Measurements from ENCODE around the gene PSMC5. TPM values are rescaled to one million over a fixed set of nuclear protein-coding genes. Genes with fewer than 3 reads are reported as not detected.

PSMC5 gene
- total and polyA plus RNA-seq, 9 of the 15 experiments (the other 6 are each of a cell fraction or from before 2014, with no cell fraction given) = 89.2 to 393 (median 161) TPM

DNA sequence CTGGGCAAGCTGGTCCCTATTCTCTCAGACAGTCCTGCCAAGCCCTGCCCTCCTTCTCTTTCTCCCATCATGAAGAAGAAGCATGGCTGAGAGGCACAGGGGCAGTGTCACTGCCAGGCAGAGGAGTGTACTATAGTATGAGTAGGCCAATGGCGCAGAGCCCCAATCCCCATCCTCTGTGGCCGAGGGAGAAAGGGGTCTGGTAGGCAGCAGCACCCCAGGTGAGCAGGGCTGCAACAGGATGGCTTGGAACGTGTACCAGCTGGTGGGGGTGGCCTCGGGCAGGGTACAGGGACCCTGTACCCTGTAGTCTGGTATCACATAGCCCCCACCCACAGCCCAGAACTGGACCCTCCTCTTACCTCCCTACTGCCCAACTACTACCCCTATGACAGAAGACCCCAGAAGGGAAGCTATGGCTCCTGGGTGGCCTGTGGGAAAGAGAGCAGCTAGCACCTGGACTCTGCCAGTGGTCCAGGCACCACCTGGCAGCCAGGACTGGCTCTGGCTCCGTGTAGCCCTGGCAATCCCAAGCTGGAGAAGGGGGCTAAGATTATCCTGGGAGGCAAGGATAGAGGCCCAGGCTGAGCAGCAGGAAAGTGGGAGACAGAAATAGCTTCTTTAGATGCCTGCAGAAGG, 10.8 kb downstream of the PSMC5 start (continued):
- TF ChIP-seq, protein P1, sequence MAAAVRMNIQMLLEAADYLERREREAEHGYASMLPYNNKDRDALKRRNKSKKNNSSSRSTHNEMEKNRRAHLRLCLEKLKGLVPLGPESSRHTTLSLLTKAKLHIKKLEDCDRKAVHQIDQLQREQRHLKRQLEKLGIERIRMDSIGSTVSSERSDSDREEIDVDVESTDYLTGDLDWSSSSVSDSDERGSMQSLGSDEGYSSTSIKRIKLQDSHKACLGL (CRISPR knock-in tag; IDR thresholded peaks at IDR 0.05; ENCODE audit: borderline replicate concordance, poor library complexity, severe bottlenecking) = no peak
- TF ChIP-seq ATF7 (IDR thresholded peaks at IDR 0.05) = no peak
- TF ChIP-seq CHD7 (IDR thresholded peaks at IDR 0.05; ENCODE audit: low read depth, low read length) = no peak
- no peak for TF ChIP-seq SUPT5H (IDR thresholded peaks at IDR 0.05)
- TF ChIP-seq, protein P2, sequence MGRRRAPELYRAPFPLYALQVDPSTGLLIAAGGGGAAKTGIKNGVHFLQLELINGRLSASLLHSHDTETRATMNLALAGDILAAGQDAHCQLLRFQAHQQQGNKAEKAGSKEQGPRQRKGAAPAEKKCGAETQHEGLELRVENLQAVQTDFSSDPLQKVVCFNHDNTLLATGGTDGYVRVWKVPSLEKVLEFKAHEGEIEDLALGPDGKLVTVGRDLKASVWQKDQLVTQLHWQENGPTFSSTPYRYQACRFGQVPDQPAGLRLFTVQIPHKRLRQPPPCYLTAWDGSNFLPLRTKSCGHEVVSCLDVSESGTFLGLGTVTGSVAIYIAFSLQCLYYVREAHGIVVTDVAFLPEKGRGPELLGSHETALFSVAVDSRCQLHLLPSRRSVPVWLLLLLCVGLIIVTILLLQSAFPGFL (CRISPR knock-in tag; IDR thresholded peaks at IDR 0.05) = no peak
- TF ChIP-seq ZNF140 (CRISPR knock-in tag; IDR thresholded peaks at IDR 0.05) = no peak
- TF ChIP-seq, protein P3, sequence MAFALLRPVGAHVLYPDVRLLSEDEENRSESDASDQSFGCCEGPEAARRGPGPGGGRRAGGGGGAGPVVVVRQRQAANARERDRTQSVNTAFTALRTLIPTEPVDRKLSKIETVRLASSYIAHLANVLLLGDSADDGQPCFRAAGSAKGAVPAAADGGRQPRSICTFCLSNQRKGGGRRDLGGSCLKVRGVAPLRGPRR (CRISPR knock-in tag; IDR thresholded peaks at IDR 0.05) = no peak
- TF ChIP-seq ZNF766 (CRISPR knock-in tag; conservative IDR thresholded peaks at IDR 0.05) = no peak

Measured in K562 (cell line).